VCaP (cell line): Measurements from ENCODE around the gene MIDN.

Experiments used
- H3K27ac ChIP-seq: fragments of 450-650 bp; 2 replicates; pipeline ENCODE4 v1.5.1; 2017
- CTCF ChIP-seq: fragments of 450-650 bp; conservative IDR thresholded peaks from 2 replicates; pipeline ENCODE4 v1.5.1; 2017; ENCODE audit warnings: mild to moderate bottlenecking, moderate library complexity

MIDN gene

GRCh38 chr19:1288833-1289685 is 40.7 kb downstream of the MIDN start:
- H3K27ac ChIP-seq = no peak overlapping the region
- TF ChIP-seq CTCF = no peak

GRCh38 chr19:1289686-1290025 is 41.3 kb downstream of the MIDN start:
- no peak overlapping the region for H3K27ac ChIP-seq
- TF ChIP-seq CTCF = no peak

- no peak for TF ChIP-seq CTCF
- no peak overlapping the region for H3K27ac ChIP-seq
Observed at GRCh38 chr19:1290196-1290702, 41.9 kb downstream of the MIDN start.

- no peak for TF ChIP-seq CTCF
- no peak overlapping the region for H3K27ac ChIP-seq
Observed at GRCh38 chr19:1290703-1291651, 42.6 kb downstream of the MIDN start.

GRCh38 chr19:1291761-1292418 is 43.5 kb downstream of the MIDN start:
- no peak overlapping the region for H3K27ac ChIP-seq

GRCh38 chr19:1292419-1293151 is 44.2 kb downstream of the MIDN start:
- no peak for TF ChIP-seq CTCF

More at GRCh38 chr19:1291761-1292418, 43.5 kb downstream of the MIDN start:
- no peak for TF ChIP-seq CTCF

More at GRCh38 chr19:1292419-1293151, 44.2 kb downstream of the MIDN start:
- no peak overlapping the region for H3K27ac ChIP-seq
